Neural crest cell (in vitro differentiated cells): ENCODE results near the gene ASTN2. TPM values are rescaled to one million over a fixed set of nuclear protein-coding genes. Genes with fewer than 3 reads are reported as not detected.

Experiments
- DNase-seq: peaks from one replicate; pipeline ENCODE4 v3.0.0; 2021; ENCODE audit warnings: low read depth, mixed read lengths, low spot score
- H3K27ac Mint-ChIP-seq: one replicate; pipeline ENCODE4 v1.8.0; 2021; ENCODE audit warnings: mild to moderate bottlenecking, mixed read lengths; ENCODE audit not compliant: unreplicated experiment
- H3K27me3 Mint-ChIP-seq: 2 replicates; pipeline ENCODE4 v1.8.0; 2021; ENCODE audit warnings: low read depth, mild to moderate bottlenecking, mixed read lengths
- H3K36me3 Mint-ChIP-seq: 2 replicates; pipeline ENCODE4 v1.8.0; 2021; ENCODE audit warnings: low read depth, mild to moderate bottlenecking, mixed read lengths
- H3K4me1 Mint-ChIP-seq: 2 replicates; pipeline ENCODE4 v1.8.0; 2021; ENCODE audit warnings: mixed read lengths
- H3K4me3 Mint-ChIP-seq: one replicate; pipeline ENCODE4 v1.8.0; 2021; ENCODE audit warnings: mild to moderate bottlenecking, mixed read lengths
- H3K9me3 Mint-ChIP-seq: 2 replicates; pipeline ENCODE4 v1.8.0; 2021; ENCODE audit warnings: mixed read lengths
- CTCF ChIP-seq: fragments of 200-600 bp; sonication (generic); conservative IDR thresholded peaks from 2 replicates; pipeline ENCODE4 v1.5.0; 2021; ENCODE audit warnings: antibody characterized with exemption, mild to moderate bottlenecking
- total RNA-seq: library from RNA; stranded (reverse); gene quantifications from 2 replicates; pipeline ENCODE4 v1.2.1, GENCODE V29; 2021

Gene ASTN2
- total RNA-seq, 1 donor from 2014 or later = 7.3 TPM

- H3K4me3 Mint-ChIP-seq = no peak overlapping the region
- H3K9me3 Mint-ChIP-seq = no peaks in the 10 kb centered on the region
- H3K27me3 Mint-ChIP-seq = no peaks in the 10 kb centered on the region
- no peak for TF ChIP-seq CTCF
- DNase-seq = no peak
- H3K27ac Mint-ChIP-seq = no peak overlapping the region
- H3K4me1 Mint-ChIP-seq = no peaks in the 10 kb centered on the region
- no peaks in the 10 kb centered on the region for H3K36me3 Mint-ChIP-seq
Observed at GRCh38 chr9:116546711-116547581, 867.9 kb downstream of the ASTN2 start.

- H3K36me3 Mint-ChIP-seq = no peaks in the 10 kb centered on the region
- H3K4me1 Mint-ChIP-seq = no peaks in the 10 kb centered on the region
- H3K27me3 Mint-ChIP-seq = no peaks in the 10 kb centered on the region
- no peak overlapping the region for H3K27ac Mint-ChIP-seq
- no peak for TF ChIP-seq CTCF
- no peaks in the 10 kb centered on the region for H3K9me3 Mint-ChIP-seq
- no peak overlapping the region for H3K4me3 Mint-ChIP-seq
- no peak for DNase-seq
Observed at GRCh38 chr9:116544896-116545295, 870.0 kb downstream of the ASTN2 start.

GRCh38 chr9:116543731-116544400 lies 871.0 kb downstream of the ASTN2 start:
- no peaks in the 10 kb centered on the region for H3K9me3 Mint-ChIP-seq
- no peaks in the 10 kb centered on the region for H3K27me3 Mint-ChIP-seq
- DNase-seq = no peak
- no peak overlapping the region for H3K27ac Mint-ChIP-seq
- TF ChIP-seq CTCF = no peak
- H3K4me1 Mint-ChIP-seq = no peaks in the 10 kb centered on the region
- H3K36me3 Mint-ChIP-seq = peaks cover 2% of the 10 kb centered on the region
- no peak overlapping the region for H3K4me3 Mint-ChIP-seq

GRCh38 chr9:116541402-116541801 lies 873.5 kb downstream of the ASTN2 start:
- Mint-ChIP-seq H3K4me3 (no peak overlapping the region), H3K9me3 (no peaks in the 10 kb centered on the region), H3K4me1 (no peaks in the 10 kb centered on the region), H3K36me3 (peaks cover 5% of the 10 kb centered on the region), H3K27me3 (no peaks in the 10 kb centered on the region), H3K27ac (no peak overlapping the region)
- DNase-seq = no peak
- no peak for TF ChIP-seq CTCF

- Mint-ChIP-seq H3K4me3 (no peak overlapping the region), H3K4me1 (no peaks in the 10 kb centered on the region), H3K27ac (no peak overlapping the region), H3K27me3 (no peaks in the 10 kb centered on the region), H3K36me3 (peaks cover 5% of the 10 kb centered on the region), H3K9me3 (peaks cover 5% of the 10 kb centered on the region)
- DNase-seq = no peak
- TF ChIP-seq CTCF = no peak
Observed at GRCh38 chr9:116539549-116539948, 875.3 kb downstream of the ASTN2 start.
